GM12801 (cell line): Measurements from ENCODE around the gene ZNF813.

Experiments used
- TF ChIP-seq, protein P1 (sequence below): IDR thresholded peaks from one replicate; pipeline ENCODE4 v1.5.1; 2011; ENCODE audit warnings: control low read depth; ENCODE audit not compliant: insufficient read length; ENCODE audit errors: extremely low read depth

Gene ZNF813

GRCh38 chr19:53518121-53518520 is 50.6 kb downstream of the ZNF813 start:
- TF ChIP-seq, protein P1, sequence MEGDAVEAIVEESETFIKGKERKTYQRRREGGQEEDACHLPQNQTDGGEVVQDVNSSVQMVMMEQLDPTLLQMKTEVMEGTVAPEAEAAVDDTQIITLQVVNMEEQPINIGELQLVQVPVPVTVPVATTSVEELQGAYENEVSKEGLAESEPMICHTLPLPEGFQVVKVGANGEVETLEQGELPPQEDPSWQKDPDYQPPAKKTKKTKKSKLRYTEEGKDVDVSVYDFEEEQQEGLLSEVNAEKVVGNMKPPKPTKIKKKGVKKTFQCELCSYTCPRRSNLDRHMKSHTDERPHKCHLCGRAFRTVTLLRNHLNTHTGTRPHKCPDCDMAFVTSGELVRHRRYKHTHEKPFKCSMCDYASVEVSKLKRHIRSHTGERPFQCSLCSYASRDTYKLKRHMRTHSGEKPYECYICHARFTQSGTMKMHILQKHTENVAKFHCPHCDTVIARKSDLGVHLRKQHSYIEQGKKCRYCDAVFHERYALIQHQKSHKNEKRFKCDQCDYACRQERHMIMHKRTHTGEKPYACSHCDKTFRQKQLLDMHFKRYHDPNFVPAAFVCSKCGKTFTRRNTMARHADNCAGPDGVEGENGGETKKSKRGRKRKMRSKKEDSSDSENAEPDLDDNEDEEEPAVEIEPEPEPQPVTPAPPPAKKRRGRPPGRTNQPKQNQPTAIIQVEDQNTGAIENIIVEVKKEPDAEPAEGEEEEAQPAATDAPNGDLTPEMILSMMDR = no peak

- TF ChIP-seq, protein P1 = no peak
These were observed 51.2 kb downstream of the ZNF813 start for GRCh38 chr19:53518716-53519115.

- TF ChIP-seq, protein P1 = no peak
These were observed 51.9 kb downstream of the ZNF813 start for GRCh38 chr19:53519446-53519845.

DNA sequence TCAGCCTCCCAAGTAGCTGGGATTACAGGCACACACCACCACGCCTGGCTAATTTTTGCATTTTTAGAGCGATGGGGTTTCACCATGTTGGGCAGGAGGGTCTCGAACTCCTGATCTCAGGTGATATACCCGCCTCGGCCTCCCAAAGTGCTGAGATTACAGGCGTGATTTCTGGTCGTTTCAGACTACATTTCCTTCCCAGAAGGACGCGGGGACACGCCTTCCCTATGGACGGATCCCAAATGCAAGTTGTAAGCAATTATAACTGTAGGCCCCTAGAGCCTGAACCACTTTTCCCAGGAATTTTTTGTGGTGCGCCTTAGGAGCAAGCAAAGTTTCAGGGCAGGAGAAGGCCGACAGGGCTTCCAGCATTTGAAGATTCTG is 52.6 kb downstream of the ZNF813 start:
- TF ChIP-seq, protein P1 = no peak

DNA sequence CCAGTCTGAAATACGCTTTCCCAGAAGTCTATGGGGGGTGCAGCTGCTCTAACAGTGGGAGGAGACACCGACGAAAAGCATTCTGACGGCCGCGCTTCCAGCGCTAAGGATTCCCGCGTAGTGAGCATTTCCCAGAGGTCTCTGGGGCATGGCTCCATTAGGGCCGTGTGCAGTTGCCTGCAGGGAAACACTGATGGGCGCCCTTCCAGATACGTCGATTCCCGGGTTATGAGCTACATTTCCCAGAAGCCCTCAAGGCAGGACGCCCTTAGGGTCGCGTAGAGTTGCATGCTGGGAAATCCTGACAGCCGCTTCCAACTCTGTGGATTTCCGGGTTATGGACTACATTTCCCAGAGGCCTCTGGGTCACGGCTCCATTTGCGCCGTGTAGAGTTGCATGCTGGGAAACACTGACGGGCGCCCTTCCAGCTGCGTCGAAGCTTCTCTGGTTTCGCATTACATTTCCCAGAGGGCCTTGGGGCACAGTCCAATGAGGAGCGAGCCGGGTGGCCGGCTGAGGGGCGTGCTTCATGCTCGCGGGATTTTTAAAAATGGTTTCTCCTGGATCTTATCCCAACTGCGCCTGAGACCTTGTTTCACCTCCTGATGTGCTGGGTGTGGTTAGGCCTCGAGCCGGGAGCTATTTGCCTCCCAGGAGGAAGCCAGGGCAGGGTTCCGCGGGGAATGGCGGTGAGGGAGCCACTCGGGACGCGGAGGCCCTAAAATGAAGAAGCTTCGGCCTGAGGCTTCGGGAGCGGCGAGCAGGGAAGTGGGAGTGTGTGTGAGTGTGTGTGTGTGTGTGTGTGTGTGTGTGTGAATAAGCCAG is 53.2 kb downstream of the ZNF813 start:
- TF ChIP-seq, protein P1 = no peak

DNA sequence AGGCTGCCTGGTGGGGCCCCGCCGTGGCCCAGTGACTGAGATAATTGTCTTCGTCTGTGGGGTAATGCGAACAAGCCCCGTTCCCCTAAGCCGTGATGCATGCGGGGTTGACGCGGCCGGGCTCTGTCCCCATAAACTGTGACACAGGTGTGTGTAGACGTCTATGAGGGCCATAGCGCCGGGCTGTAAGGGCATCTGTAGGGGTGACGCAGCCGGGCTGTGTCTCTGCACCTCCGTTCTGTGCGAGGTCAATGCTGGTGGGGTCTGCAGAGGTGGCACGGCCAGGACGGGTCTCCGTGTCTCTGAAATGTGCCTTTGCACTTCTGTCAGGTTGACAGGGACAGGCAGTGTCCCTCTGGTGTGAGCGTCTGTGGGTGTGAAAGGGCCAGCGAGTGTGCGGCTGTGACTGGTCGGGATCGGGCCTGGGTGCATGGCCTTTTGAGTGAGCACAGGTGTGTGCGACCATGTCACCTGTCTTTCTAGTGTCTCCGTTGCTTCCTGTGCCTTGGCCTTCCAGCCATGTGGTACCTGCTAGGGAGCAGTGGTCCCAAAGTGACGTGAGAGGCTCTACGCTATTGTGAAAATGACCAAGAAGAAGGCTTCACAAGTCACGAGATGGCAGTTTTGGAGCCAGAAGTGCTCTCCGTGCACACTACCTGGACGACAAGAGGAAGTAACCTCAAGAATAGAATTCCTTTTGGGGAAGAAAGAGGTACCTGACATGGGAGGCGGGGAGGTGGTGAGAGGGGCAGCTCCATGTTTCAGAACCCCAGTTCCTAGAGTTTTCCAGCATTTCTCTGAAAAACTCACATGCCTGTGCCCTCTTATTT is 54.1 kb downstream of the ZNF813 start:
- TF ChIP-seq, protein P1 = no peak

DNA sequence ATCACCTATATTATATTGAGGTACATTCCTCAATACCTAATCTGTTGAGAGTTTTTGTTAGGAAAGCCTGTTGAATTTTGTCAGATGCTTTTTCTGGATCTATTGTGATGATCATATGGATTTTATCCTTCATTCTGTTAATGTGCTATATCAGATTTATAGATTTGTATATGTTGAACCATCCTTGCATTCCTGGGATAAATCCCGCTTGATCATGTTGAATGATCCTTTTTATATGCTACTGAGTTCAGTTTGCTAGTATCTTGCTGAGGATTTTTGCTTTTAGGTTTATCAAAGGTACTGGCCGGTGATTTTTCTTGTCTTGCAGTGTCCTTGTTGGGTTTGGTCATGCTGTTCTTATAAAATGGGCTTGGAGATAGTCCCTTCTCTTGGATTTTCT is 58.4 kb downstream of the ZNF813 start:
- TF ChIP-seq, protein P1 = no peak
